ACC112 (cell line): ENCODE data around the gene TUBGCP6.
"Not testable (repeated sequence)": the region's sequence is repeated elsewhere in the genome, so short reads cannot be mapped to it uniquely, and the experiment has no call there.

Source experiments
- H2AFZ ChIP-seq: fragments of 200-600 bp; sonication (generic); one replicate; pipeline ENCODE4 v1.6.0; 2017; ENCODE audit warnings: antibody characterized with exemption, low read length; ENCODE audit not compliant: unreplicated experiment
- H3K27ac ChIP-seq: fragments of 200-600 bp; sonication (generic); 2 replicates; pipeline ENCODE4 v1.5.1; 2014; ENCODE audit warnings: low read depth, mild to moderate bottlenecking, antibody characterized with exemption, low read length, moderate library complexity
- H3K27me3 ChIP-seq: fragments of 200-600 bp; sonication (generic); 2 replicates; pipeline ENCODE4 v1.6.1; 2014; ENCODE audit warnings: mild to moderate bottlenecking, antibody characterized with exemption, low read length, moderate library complexity, mixed read lengths; ENCODE audit not compliant: insufficient read depth
- H3K36me3 ChIP-seq: fragments of 200-600 bp; sonication (generic); 2 replicates; pipeline ENCODE4 v1.6.1; 2016; ENCODE audit warnings: mild to moderate bottlenecking, antibody characterized with exemption, low read length, moderate library complexity, mixed read lengths; ENCODE audit not compliant: insufficient read depth
- H3K4me1 ChIP-seq: fragments of 200-600 bp; sonication (generic); one replicate; pipeline ENCODE4 v1.6.1; 2016; ENCODE audit warnings: low read length, mixed read lengths; ENCODE audit not compliant: insufficient read depth, unreplicated experiment, control insufficient read depth
- H3K4me3 ChIP-seq: fragments of 200-600 bp; sonication (generic); 2 replicates; pipeline ENCODE4 v1.5.1; 2014; ENCODE audit warnings: mild to moderate bottlenecking, low read depth, low read length
- H3K79me2 ChIP-seq: fragments of 200-600 bp; sonication (generic); one replicate; pipeline ENCODE4 v1.6.0; 2016; ENCODE audit warnings: low read length; ENCODE audit not compliant: control insufficient read depth, unreplicated experiment, insufficient read depth

The TUBGCP6 gene

GRCh38 chr22:50204998-50205397 is 39.8 kb downstream of the TUBGCP6 start:
- not testable (repeated sequence) for H3K27ac ChIP-seq, H2AFZ ChIP-seq, H3K4me1 ChIP-seq, H3K4me3 ChIP-seq, H3K27me3 ChIP-seq, H3K36me3 ChIP-seq
- H3K79me2 ChIP-seq, result peaks cover 24% of the 10 kb centered on the region

- H3K36me3 ChIP-seq, result peaks cover 8% of the 10 kb centered on the region; the same call in 1 of the 2 replicates
- H3K4me1 ChIP-seq, result peaks cover 4% of the 10 kb centered on the region
- no peaks in the 10 kb centered on the region for H3K27me3 ChIP-seq
- no peak overlapping the region for H3K4me3 ChIP-seq
- no peak overlapping the region for H3K27ac ChIP-seq
- H3K79me2 ChIP-seq, result peaks cover 24% of the 10 kb centered on the region
- H2AFZ ChIP-seq, result no peak overlapping the region
Observed at GRCh38 chr22:50204571-50204970, 40.3 kb downstream of the TUBGCP6 start.

- Histone ChIP-seq H3K36me3 (peaks cover 8% of the 10 kb centered on the region; the same call in 1 of the 2 replicates), H3K79me2 (peaks cover 24% of the 10 kb centered on the region)
Observed at GRCh38 chr22:50203288-50203687, 41.5 kb downstream of the TUBGCP6 start.

GRCh38 chr22:50202130-50202666 is 42.6 kb downstream of the TUBGCP6 start:
- H3K27ac ChIP-seq, result no peak overlapping the region
- H3K36me3 ChIP-seq, result peaks cover 8% of the 10 kb centered on the region; the same call in 1 of the 2 replicates
- peak overlapping the region; percentile 86 for H3K4me3 ChIP-seq
- no peaks in the 10 kb centered on the region for H3K27me3 ChIP-seq
- H3K4me1 ChIP-seq, result peaks cover 4% of the 10 kb centered on the region
- peaks cover 24% of the 10 kb centered on the region for H3K79me2 ChIP-seq
- H2AFZ ChIP-seq, result no peak overlapping the region

More at GRCh38 chr22:50203288-50203687, 41.5 kb downstream of the TUBGCP6 start:
- H2AFZ ChIP-seq, result no peak overlapping the region
- no peak overlapping the region for H3K4me3 ChIP-seq
- no peaks in the 10 kb centered on the region for H3K27me3 ChIP-seq
- H3K27ac ChIP-seq, result no peak overlapping the region
- peaks cover 4% of the 10 kb centered on the region for H3K4me1 ChIP-seq

- Histone ChIP-seq H3K4me1 (peaks cover 4% of the 10 kb centered on the region), H3K4me3 (peak overlapping the region; percentile 86), H3K27ac (no peak overlapping the region), H3K36me3 (peaks cover 8% of the 10 kb centered on the region; the same call in 1 of the 2 replicates), H2AFZ (peak overlapping the region; percentile 60), H3K79me2 (peaks cover 24% of the 10 kb centered on the region), H3K27me3 (no peaks in the 10 kb centered on the region)
Observed at GRCh38 chr22:50201191-50202129, 43.4 kb downstream of the TUBGCP6 start.

GRCh38 chr22:50200461-50201190 is 44.2 kb downstream of the TUBGCP6 start, which contains the start of gene SELENOO:
SELENOO (plus strand) TSS chr22:50201011; CDS start chr22:50201037, 26 bp downstream.
- H3K27ac ChIP-seq, result no peak within 1 kb of the TSS
- peaks cover 24% of the 10 kb centered on the region for H3K79me2 ChIP-seq
- H3K4me3 ChIP-seq, result peak within 1 kb of the TSS; percentile 86
- peaks cover 4% of the 10 kb centered on the region for H3K4me1 ChIP-seq
- H3K27me3 ChIP-seq, result no peaks in the 10 kb centered on the region
- peak within 1 kb of the TSS; percentile 60 for H2AFZ ChIP-seq
- peaks cover 8% of the 10 kb centered on the region; the same call in 1 of the 2 replicates for H3K36me3 ChIP-seq

- Histone ChIP-seq H3K36me3 (peaks cover 8% of the 10 kb centered on the region; the same call in 1 of the 2 replicates), H3K4me3 (peak overlapping the region; percentile 86), H3K27me3 (no peaks in the 10 kb centered on the region), H3K4me1 (peaks cover 4% of the 10 kb centered on the region), H3K79me2 (peaks cover 24% of the 10 kb centered on the region), H2AFZ (no peak overlapping the region), H3K27ac (no peak overlapping the region)
Observed at GRCh38 chr22:50199829-50200460, 44.9 kb downstream of the TUBGCP6 start.

- Histone ChIP-seq H3K4me1 (peaks cover 4% of the 10 kb centered on the region), H3K27ac (no peak overlapping the region), H3K27me3 (no peaks in the 10 kb centered on the region), H2AFZ (no peak overlapping the region), H3K79me2 (peaks cover 24% of the 10 kb centered on the region), H3K4me3 (no peak overlapping the region), H3K36me3 (peaks cover 8% of the 10 kb centered on the region; the same call in 1 of the 2 replicates)
Observed at GRCh38 chr22:50199251-50199721, 45.5 kb downstream of the TUBGCP6 start.

- Histone ChIP-seq H3K27me3 (no peaks in the 10 kb centered on the region), H3K4me3 (no peak overlapping the region), H3K79me2 (peaks cover 22% of the 10 kb centered on the region), H3K27ac (no peak overlapping the region), H3K4me1 (peaks cover 4% of the 10 kb centered on the region), H3K36me3 (peaks cover 6% of the 10 kb centered on the region; the same call in 1 of the 2 replicates), H2AFZ (no peak overlapping the region)
Observed at GRCh38 chr22:50198624-50199017, 46.2 kb downstream of the TUBGCP6 start.
